ENCODE data around the gene MRPL39.

MRPL39 gene

DNA sequence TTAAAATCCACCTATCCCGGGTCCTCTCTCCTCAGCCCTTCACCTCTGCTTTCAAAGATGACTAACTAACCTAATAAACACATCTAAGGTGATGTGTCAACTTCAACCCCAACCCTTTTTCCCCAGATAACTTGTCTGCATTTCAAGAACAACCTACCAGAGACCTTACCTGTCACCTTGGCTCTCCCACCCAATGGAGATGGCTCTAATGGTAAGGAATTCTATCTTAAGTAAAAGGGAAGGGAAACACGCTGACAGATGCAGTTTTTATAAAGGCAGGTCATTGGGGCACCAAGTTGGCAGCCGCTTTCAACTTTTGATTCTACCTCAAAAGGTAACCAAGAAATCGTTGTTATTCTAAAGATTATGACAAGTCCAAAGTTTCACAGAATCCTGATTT lies 37.6 kb downstream of the MRPL39 start:
- TF ChIP-seq, protein P1, sequence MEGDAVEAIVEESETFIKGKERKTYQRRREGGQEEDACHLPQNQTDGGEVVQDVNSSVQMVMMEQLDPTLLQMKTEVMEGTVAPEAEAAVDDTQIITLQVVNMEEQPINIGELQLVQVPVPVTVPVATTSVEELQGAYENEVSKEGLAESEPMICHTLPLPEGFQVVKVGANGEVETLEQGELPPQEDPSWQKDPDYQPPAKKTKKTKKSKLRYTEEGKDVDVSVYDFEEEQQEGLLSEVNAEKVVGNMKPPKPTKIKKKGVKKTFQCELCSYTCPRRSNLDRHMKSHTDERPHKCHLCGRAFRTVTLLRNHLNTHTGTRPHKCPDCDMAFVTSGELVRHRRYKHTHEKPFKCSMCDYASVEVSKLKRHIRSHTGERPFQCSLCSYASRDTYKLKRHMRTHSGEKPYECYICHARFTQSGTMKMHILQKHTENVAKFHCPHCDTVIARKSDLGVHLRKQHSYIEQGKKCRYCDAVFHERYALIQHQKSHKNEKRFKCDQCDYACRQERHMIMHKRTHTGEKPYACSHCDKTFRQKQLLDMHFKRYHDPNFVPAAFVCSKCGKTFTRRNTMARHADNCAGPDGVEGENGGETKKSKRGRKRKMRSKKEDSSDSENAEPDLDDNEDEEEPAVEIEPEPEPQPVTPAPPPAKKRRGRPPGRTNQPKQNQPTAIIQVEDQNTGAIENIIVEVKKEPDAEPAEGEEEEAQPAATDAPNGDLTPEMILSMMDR (IDR thresholded peaks at IDR 0.05; ENCODE audit: control insufficient read depth, insufficient read depth, low read depth, low read length, missing control alignments) = no peak
- no peak overlapping the region for H3K4me3 ChIP-seq (ENCODE audit: control insufficient read depth, low read depth, low read length)
- no peak for DNase-seq (ENCODE audit: low read depth)

DNA sequence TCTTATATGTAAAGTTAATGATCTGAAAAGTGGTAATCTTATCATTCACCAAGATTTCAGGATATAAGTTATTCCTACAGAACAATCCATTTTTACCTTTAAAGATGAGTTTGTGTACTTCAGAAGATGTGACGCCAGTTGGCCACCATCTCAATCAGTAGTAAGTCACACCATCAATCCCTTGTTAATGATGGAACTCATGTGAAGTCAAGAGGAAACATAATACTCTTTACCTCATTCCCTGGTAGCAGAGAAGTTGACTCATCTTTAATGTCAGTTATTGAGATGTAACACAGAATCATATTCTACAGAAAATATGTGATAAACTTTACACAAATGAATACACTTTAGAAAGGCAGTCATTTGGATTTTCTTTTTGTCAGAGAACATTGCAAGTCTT lies 38.2 kb downstream of the MRPL39 start:
- DNase-seq (ENCODE audit: low read depth) = no peak
- TF ChIP-seq, protein P1 (IDR thresholded peaks at IDR 0.05; ENCODE audit: control insufficient read depth, insufficient read depth, low read depth, low read length, missing control alignments) = no peak
- no peak overlapping the region for H3K4me3 ChIP-seq (ENCODE audit: control insufficient read depth, low read depth, low read length)

DNA sequence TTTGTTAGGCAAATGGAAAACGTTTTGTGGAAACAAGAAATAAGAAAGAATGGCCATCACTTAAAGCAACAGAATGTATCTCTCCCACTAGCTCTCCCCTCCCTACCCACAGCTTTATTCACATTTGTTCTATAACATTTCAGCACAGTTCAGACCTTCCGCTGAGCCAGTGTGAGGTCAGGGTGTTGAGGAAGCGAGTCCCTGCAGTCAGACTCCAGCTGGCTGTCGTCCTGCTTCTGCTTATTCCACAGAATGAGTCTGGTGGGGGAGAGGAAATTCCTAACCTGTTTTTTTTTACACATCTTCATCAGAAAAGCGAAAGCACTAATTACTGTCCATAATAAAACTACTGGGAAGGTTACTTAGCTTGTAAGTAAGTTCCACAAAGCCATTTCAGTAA lies 39.0 kb downstream of the MRPL39 start:
- H3K4me3 ChIP-seq (ENCODE audit: control insufficient read depth, low read depth, low read length) = no peak overlapping the region
- DNase-seq (ENCODE audit: low read depth) = no peak
- TF ChIP-seq, protein P1 (IDR thresholded peaks at IDR 0.05; ENCODE audit: control insufficient read depth, insufficient read depth, low read depth, low read length, missing control alignments) = no peak

DNA sequence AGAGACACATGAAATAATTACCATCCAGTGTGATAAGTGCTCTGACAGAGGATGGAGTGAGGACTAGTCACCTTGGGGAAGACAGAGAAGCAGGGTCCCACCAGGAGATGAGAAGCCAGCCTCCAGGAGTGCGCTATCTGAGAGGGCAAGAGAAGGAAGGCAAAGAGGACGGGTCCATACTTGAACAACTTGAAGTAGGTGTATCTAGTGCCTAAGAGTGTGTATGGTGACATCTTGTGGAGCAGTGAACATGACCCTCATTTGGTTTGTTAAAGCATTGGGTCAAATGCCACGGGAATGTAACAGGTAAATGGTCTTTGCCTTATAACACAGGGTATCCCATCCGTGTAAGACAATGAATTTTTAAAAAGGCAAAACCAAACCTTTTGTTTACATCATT lies 39.8 kb downstream of the MRPL39 start:
- H3K4me3 ChIP-seq (ENCODE audit: control insufficient read depth, low read depth, low read length) = no peak overlapping the region
- DNase-seq (ENCODE audit: low read depth) = no peak

DNA sequence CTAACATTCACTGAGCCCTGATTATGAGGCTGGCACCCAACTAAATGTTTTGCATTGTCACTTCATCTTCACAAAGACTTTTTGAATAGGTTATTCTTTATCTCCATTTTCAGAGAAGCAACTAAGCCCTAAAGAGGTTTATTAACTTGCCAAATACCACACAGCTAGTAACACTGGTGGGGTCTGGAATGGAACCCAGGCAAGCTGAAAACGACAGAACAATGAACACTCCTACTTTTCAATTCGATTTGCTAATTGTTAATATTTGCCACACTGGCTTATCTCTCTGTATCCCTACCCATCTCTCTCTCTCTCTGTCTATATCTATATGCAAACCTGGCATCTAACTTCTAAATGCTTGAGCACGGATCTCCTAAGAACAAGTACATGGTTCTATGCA lies 40.6 kb downstream of the MRPL39 start:
- TF ChIP-seq, protein P1 (IDR thresholded peaks at IDR 0.05; ENCODE audit: control insufficient read depth, insufficient read depth, low read depth, low read length, missing control alignments) = no peak
- no peak overlapping the region for H3K4me3 ChIP-seq (ENCODE audit: control insufficient read depth, low read depth, low read length)
- no peak for DNase-seq (ENCODE audit: low read depth)

More for the DNA sequence above, 39.8 kb downstream of the MRPL39 start:
- TF ChIP-seq, protein P1 (IDR thresholded peaks at IDR 0.05; ENCODE audit: control insufficient read depth, insufficient read depth, low read depth, low read length, missing control alignments) = no peak

DNA sequence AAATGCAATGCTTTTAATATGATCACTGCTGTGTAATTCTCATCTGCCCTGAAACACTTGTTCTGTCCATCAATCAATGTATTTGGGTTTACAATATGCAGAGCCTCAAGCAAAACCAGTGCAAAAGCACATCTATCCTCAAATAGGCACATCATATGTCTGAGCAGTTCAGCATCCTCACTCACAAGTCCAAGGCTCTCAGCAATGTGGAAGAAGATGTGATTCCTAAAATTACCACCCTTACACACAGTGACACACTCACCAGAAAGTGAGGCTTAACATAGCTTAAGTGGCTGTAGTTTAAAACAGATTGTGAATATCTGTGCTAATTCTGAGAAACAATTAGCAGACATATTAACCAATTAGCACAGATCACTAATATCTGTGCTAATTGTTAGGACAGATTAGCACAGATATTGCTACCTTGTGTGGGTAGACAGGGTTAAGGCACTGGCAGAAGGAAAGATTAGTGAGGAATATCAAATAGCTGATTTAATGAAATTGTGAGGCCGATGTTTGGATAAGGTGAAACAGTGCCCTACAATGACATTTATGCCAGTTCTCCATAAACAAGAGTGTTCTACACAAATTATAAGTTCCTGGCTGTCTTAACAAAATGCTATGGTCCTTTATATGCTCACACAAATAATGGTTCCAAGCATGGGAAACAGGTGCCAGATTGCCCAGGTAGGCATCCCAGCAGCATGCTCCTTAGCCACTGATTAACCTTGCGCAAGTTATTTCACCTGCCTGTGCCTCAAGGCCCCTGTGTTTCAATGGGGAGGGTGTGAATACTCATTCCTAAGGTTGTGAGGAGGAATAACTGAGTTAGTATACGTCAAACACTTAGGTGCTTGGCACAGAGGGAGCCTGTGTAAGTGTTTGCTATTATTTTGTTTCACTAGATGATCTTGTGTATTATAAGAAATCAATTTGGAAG lies 41.7 kb downstream of the MRPL39 start:
- DNase-seq (ENCODE audit: low read depth) = no peak
- TF ChIP-seq, protein P1 (IDR thresholded peaks at IDR 0.05; ENCODE audit: control insufficient read depth, insufficient read depth, low read depth, low read length, missing control alignments) = no peak
- H3K4me3 ChIP-seq (ENCODE audit: control insufficient read depth, low read depth, low read length) = no peak overlapping the region
